Mesothelial cell of epicardium (in vitro differentiated cells): Measurements from ENCODE around the gene FBLIM1. TPM values are rescaled to one million over a fixed set of nuclear protein-coding genes. Genes with fewer than 3 reads are reported as not detected.
A peak's percentile ranks its signal among the peaks of the same experiment; 100 is the strongest.

Experiments
- DNase-seq, 2 experiments: peaks; one replicate each; pipeline ENCODE4 v3.0.0; 2021; ENCODE audit warnings: low spot score in 2 of 2; ENCODE audit not compliant: unreplicated experiment in 2 of 2
- H3K27ac Mint-ChIP-seq: 2 replicates; pipeline ENCODE4 v1.8.0; 2021; ENCODE audit warnings: mixed read lengths
- H3K27me3 Mint-ChIP-seq: 2 replicates; pipeline ENCODE4 v1.8.0; 2021; ENCODE audit warnings: low read depth, mixed read lengths
- H3K36me3 Mint-ChIP-seq: 2 replicates; pipeline ENCODE4 v1.8.0; 2021; ENCODE audit warnings: mixed read lengths
- H3K4me1 Mint-ChIP-seq: 2 replicates; pipeline ENCODE4 v1.8.0; 2021; ENCODE audit warnings: mixed read lengths
- H3K4me3 Mint-ChIP-seq: 2 replicates; pipeline ENCODE4 v1.8.0; 2021; ENCODE audit warnings: mild to moderate bottlenecking, moderate library complexity, mixed read lengths
- H3K9me3 Mint-ChIP-seq: 2 replicates; pipeline ENCODE4 v1.8.0; 2021; ENCODE audit warnings: mixed read lengths
- total RNA-seq: library from RNA; stranded (reverse); gene quantifications from 3 replicates; pipeline ENCODE4 v1.2.1, GENCODE V29; 2021
- TF ChIP-seq, protein P1 (sequence below): fragments of 200-600 bp; sonication (generic); IDR thresholded peaks from one replicate; pipeline ENCODE4 v1.5.0; 2021; ENCODE audit warnings: antibody characterized with exemption; ENCODE audit not compliant: unreplicated experiment

The FBLIM1 gene
- total RNA-seq, 1 donor from 2014 or later, result 103 TPM

GRCh38 chr1:15756143-15757015 is 2.2 kb upstream of the FBLIM1 start:
- DNase-seq, result no peak
- Mint-ChIP-seq H3K36me3 (no peaks in the 10 kb centered on the region), H3K27ac (peak overlapping the region; percentile 9), H3K4me1 (peaks cover 21% of the 10 kb centered on the region), H3K4me3 (no peak overlapping the region), H3K27me3 (no peaks in the 10 kb centered on the region), H3K9me3 (no peaks in the 10 kb centered on the region)
- TF ChIP-seq, protein P1, sequence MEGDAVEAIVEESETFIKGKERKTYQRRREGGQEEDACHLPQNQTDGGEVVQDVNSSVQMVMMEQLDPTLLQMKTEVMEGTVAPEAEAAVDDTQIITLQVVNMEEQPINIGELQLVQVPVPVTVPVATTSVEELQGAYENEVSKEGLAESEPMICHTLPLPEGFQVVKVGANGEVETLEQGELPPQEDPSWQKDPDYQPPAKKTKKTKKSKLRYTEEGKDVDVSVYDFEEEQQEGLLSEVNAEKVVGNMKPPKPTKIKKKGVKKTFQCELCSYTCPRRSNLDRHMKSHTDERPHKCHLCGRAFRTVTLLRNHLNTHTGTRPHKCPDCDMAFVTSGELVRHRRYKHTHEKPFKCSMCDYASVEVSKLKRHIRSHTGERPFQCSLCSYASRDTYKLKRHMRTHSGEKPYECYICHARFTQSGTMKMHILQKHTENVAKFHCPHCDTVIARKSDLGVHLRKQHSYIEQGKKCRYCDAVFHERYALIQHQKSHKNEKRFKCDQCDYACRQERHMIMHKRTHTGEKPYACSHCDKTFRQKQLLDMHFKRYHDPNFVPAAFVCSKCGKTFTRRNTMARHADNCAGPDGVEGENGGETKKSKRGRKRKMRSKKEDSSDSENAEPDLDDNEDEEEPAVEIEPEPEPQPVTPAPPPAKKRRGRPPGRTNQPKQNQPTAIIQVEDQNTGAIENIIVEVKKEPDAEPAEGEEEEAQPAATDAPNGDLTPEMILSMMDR, result no peak

DNA sequence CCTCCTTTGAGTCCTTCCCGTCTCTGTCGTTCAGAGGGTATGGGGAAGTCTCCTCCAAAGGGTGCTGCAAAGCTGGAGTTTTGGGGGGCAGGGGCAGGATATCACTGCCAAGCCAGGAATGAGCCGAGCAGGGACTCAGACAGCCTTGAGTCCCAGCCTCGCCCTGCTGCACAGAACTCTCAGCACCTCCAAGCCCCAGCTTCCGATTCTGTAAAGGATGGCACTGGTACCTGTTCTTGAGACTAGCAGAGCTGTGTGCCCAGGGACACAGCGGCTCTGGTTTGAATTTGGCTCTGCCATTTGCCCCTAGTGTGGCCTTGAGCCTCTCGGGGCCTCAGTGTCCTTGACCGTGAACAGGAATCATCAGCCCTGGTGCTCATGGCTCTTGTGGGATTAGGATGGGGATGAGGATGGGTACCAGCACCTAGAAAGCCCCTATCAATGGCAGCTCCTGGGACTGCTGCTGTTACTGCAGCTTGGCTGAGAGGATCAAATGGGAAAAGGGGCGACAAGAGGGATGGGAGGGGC is 1.5 kb upstream of the FBLIM1 start:
- no peak for DNase-seq
- no peaks in the 10 kb centered on the region for H3K9me3 Mint-ChIP-seq
- peaks cover 26% of the 10 kb centered on the region for H3K4me1 Mint-ChIP-seq
- no peaks in the 10 kb centered on the region for H3K27me3 Mint-ChIP-seq
- H3K4me3 Mint-ChIP-seq, result peak overlapping the region; percentile 83
- peak overlapping the region; percentile 55 for H3K27ac Mint-ChIP-seq
- TF ChIP-seq, protein P1, result no peak
- no peaks in the 10 kb centered on the region for H3K36me3 Mint-ChIP-seq

DNA sequence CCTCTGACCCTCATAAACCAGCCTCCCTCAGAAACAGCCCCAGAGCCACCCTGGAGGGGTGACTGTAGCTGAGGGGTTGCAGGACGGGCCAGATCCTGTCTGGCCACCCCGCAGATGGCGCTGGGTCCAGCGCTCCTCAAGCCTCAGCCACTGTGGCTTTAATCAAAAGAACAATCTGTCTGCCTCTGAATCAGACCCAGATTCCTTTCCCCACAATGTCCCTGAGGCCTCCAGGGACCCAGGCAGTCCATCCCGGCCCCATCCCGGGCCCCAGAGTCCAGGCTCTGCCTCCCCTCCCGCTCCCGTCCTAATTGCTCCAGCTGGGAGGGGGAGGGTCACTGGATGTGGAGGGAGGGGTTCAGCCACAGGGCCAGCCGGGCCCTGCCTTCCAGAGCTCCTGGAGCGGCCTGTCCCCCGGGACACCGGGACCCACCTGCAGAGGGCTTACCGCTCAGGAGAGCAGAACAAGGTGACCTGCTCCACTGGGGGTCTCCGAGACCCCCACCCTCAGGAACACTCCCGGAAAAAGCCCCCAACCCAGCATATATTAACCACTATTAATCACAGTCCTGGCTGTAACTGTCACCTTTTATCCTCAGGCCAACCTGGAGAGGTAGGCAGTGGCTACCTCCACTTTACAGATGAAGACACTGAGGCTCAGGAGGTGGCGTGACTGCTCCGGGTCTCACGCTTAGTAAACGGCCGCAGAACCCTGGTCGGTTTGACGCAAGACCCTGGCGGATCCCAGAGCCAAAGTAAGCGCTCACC is 836 bp upstream of the FBLIM1 start:
- H3K9me3 Mint-ChIP-seq, result no peaks in the 10 kb centered on the region
- TF ChIP-seq, protein P1, result no peak
- peaks cover 2% of the 10 kb centered on the region for H3K36me3 Mint-ChIP-seq
- H3K27ac Mint-ChIP-seq, result peak overlapping the region; percentile 94
- peak overlapping the region; percentile 83 for H3K4me3 Mint-ChIP-seq
- peaks cover 31% of the 10 kb centered on the region for H3K4me1 Mint-ChIP-seq
- no peaks in the 10 kb centered on the region for H3K27me3 Mint-ChIP-seq
- DNase-seq, result no peak

GRCh38 chr1:15758953-15759661 is 512 bp downstream of the FBLIM1 start:
- H3K4me1 Mint-ChIP-seq, result peaks cover 32% of the 10 kb centered on the region
- peak in 1 of 2 experiments; percentile 57 for DNase-seq
- TF ChIP-seq, protein P1, result no peak
- H3K27me3 Mint-ChIP-seq, result no peaks in the 10 kb centered on the region
- H3K4me3 Mint-ChIP-seq, result peak overlapping the region; percentile 87
- H3K27ac Mint-ChIP-seq, result peak overlapping the region; percentile 93
- H3K9me3 Mint-ChIP-seq, result no peaks in the 10 kb centered on the region
- peaks cover 5% of the 10 kb centered on the region for H3K36me3 Mint-ChIP-seq

- no peak for DNase-seq
- TF ChIP-seq, protein P1, result no peak
- Mint-ChIP-seq H3K27ac (peak overlapping the region; percentile 83), H3K27me3 (no peaks in the 10 kb centered on the region), H3K36me3 (peaks cover 16% of the 10 kb centered on the region), H3K4me3 (peak overlapping the region; percentile 87), H3K4me1 (peaks cover 32% of the 10 kb centered on the region), H3K9me3 (no peaks in the 10 kb centered on the region)
Observed at GRCh38 chr1:15760520-15761211, 2.1 kb downstream of the FBLIM1 start.
